ENCODE data around the gene SIX3. TPM values are rescaled to one million over a fixed set of nuclear protein-coding genes. Genes with fewer than 3 reads are reported as not detected.

SIX3 gene
- total RNA-seq, 2 experiments from 2014 or later: 0.08 TPM; not detected in 1

GRCh38 chr2:44930274-44931197 lies 11.0 kb upstream of the SIX3 start:
- POLR2A ChIA-PET: no interaction called here
- CTCF ChIA-PET: interaction anchor here (0.6 to 2.5 kb wide), 3 partner anchors 22 to 25 kb away, joined by 3 to 7 read pairs (median 3); no protein-coding TSS in a partner anchor

GRCh38 chr2:44931198-44931780 lies 10.2 kb upstream of the SIX3 start:
- POLR2A ChIA-PET: no interaction called here
- CTCF ChIA-PET: interaction anchor here (1.0 to 2.5 kb wide), 3 partner anchors 22 to 24 kb away, joined by 3 to 7 read pairs (median 5); no protein-coding TSS in a partner anchor

- CTCF ChIA-PET: interaction anchor here (2.1 kb wide), 1 partner anchor 23 kb away, joined by 5 read pairs; no protein-coding TSS in a partner anchor
- POLR2A ChIA-PET: no interaction called here
Measured at GRCh38 chr2:44932079-44932478, 9.4 kb upstream of the SIX3 start.

GRCh38 chr2:44932564-44933392 lies 8.7 kb upstream of the SIX3 start:
- CTCF ChIA-PET: interaction anchor here (2.1 kb wide), 1 partner anchor 23 kb away, joined by 5 read pairs; no protein-coding TSS in a partner anchor
- POLR2A ChIA-PET: no interaction called here

GRCh38 chr2:44933434-44933951 lies 8.0 kb upstream of the SIX3 start:
- CTCF ChIA-PET: interaction anchor here (2.1 kb wide), 1 partner anchor 22 kb away, joined by 5 read pairs; no protein-coding TSS in a partner anchor
- POLR2A ChIA-PET: no interaction called here

- ChIA-PET CTCF (interaction anchor here (1.1 kb wide), 1 partner anchor 455 kb away, joined by 3 read pairs; no protein-coding TSS in a partner anchor), POLR2A (no interaction called here)
Measured at GRCh38 chr2:44934038-44934982, 7.2 kb upstream of the SIX3 start.

GRCh38 chr2:44934983-44935728 lies 6.3 kb upstream of the SIX3 start:
- ChIA-PET CTCF (interaction anchor here (0.8 to 2.0 kb wide), 3 partner anchors 9 to 456 kb away, joined by 3 to 5 read pairs (median 4); no protein-coding TSS in a partner anchor), POLR2A (no interaction called here)

GRCh38 chr2:44935729-44936098 lies 5.8 kb upstream of the SIX3 start:
- POLR2A ChIA-PET: no interaction called here
- CTCF ChIA-PET: interaction anchor here (0.8 to 2.0 kb wide), 2 partner anchors 10 to 14 kb away, joined by 4 to 5 read pairs; no protein-coding TSS in a partner anchor

- ChIA-PET CTCF (interaction anchor here (0.8 to 2.0 kb wide), 2 partner anchors 10 to 13 kb away, joined by 4 to 5 read pairs; no protein-coding TSS in a partner anchor), POLR2A (no interaction called here)
Measured at GRCh38 chr2:44936275-44936674, 5.2 kb upstream of the SIX3 start.

- POLR2A ChIA-PET: no interaction called here
- CTCF ChIA-PET: interaction anchor here (0.6 to 2.0 kb wide), 5 partner anchors 11 to 457 kb away, joined by 3 to 4 read pairs (median 4); no protein-coding TSS in a partner anchor
Measured at GRCh38 chr2:44936715-44937687, 4.5 kb upstream of the SIX3 start.

GRCh38 chr2:44937688-44938240 lies 3.7 kb upstream of the SIX3 start:
- ChIA-PET POLR2A (no interaction called here), CTCF (interaction anchor here (0.6 to 1.9 kb wide), 4 partner anchors 17 to 458 kb away, joined by 3 to 4 read pairs (median 4); no protein-coding TSS in a partner anchor)

GRCh38 chr2:44938287-44939105 lies 3.0 kb upstream of the SIX3 start:
- ChIA-PET CTCF (interaction anchor here (0.9 to 1.9 kb wide), 3 partner anchors 17 to 459 kb away, joined by 3 to 4 read pairs (median 4); no protein-coding TSS in a partner anchor), POLR2A (interaction anchor here (1.4 kb wide), 1 partner anchor 12 kb away, joined by 3 read pairs; no protein-coding TSS in a partner anchor)

- ChIA-PET POLR2A (interaction anchor here (1.4 kb wide), 1 partner anchor 13 kb away, joined by 3 read pairs; no protein-coding TSS in a partner anchor), CTCF (no interaction called here)
Measured at GRCh38 chr2:44939106-44940048, 2.1 kb upstream of the SIX3 start.

- POLR2A ChIA-PET: no interaction called here
- CTCF ChIA-PET: interaction anchor here (0.5 kb wide), 1 partner anchor 137 kb away, joined by 3 read pairs; no protein-coding TSS in a partner anchor
Measured at GRCh38 chr2:44940049-44940494, 1.4 kb upstream of the SIX3 start.

Data from activated CD8-positive, alpha-beta memory T cell treated with anti-CD3 and anti-CD28 coated beads for 36 hours (primary cell).